PC-9 (cell line): ENCODE results near the gene METTL27. TPM values are rescaled to one million over a fixed set of nuclear protein-coding genes. Genes with fewer than 3 reads are reported as not detected.

Source experiments
- BruUV-seq: library from RNA; stranded (reverse); fragments of 400-500 nt; replicated peaks from 2 replicates; lab custom pipeline; 2021; lab: Mats Ljungman, UMichigan
- CTCF ChIA-PET: fragments of 300-600 bp; sonication (Branson Sonifier 250); formaldehyde crosslinking; loops from one replicate; lab custom pipeline; 2022; ENCODE audit warnings: antibody characterized with exemption; lab: Charles Lee
- POLR2A ChIA-PET: fragments of 300-600 bp; sonication (Branson Sonifier 250); formaldehyde crosslinking; loops from one replicate; lab custom pipeline; 2022; ENCODE audit warnings: antibody characterized with exemption; ENCODE audit not compliant: unreplicated experiment; lab: Charles Lee
- DNase-seq, 2 experiments: peaks; one replicate each; pipeline versions ENCODE4 v3.0.0 to v3.0.0-alpha.2; 2015 to 2022; ENCODE audit warnings: mixed read lengths in 1 of 2
- H2AFZ ChIP-seq: fragments of 200-600 bp; sonication (generic); 2 replicates; pipeline ENCODE4 v1.8.1; 2017; ENCODE audit warnings: antibody characterized with exemption
- H3F3A ChIP-seq: fragments of 200-600 bp; sonication (generic); 2 replicates; pipeline ENCODE4 v1.8.1; 2017; ENCODE audit warnings: antibody characterized with exemption, mild to moderate bottlenecking, low read depth; ENCODE audit not compliant: insufficient read depth
- H3K27ac ChIP-seq: fragments of 200-600 bp; sonication (generic); 2 replicates; pipeline ENCODE4 v1.6.1; 2016; ENCODE audit warnings: mixed run types
- H3K27me3 ChIP-seq: fragments of 200-600 bp; sonication (generic); 2 replicates; pipeline ENCODE4 v1.6.1; 2016; ENCODE audit warnings: low read depth, mixed run types; ENCODE audit not compliant: insufficient read depth
- H3K36me3 ChIP-seq: fragments of 200-600 bp; sonication (generic); 2 replicates; pipeline ENCODE4 v1.6.1; 2016; ENCODE audit warnings: low read depth, mixed run types
- H3K4me1 ChIP-seq: fragments of 200-600 bp; sonication (generic); replicated peaks from 2 replicates; pipeline ENCODE4 v1.6.1; 2016; ENCODE audit warnings: mixed run types; ENCODE audit not compliant: insufficient read depth
- H3K4me2 ChIP-seq: fragments of 200-600 bp; sonication (generic); 2 replicates; pipeline ENCODE4 v1.6.1; 2017; ENCODE audit warnings: mixed run types
- H3K4me3 ChIP-seq: fragments of 200-600 bp; sonication (generic); 2 replicates; pipeline ENCODE4 v1.6.1; 2016; ENCODE audit warnings: mixed run types
- H3K79me2 ChIP-seq: fragments of 200-600 bp; sonication (generic); 2 replicates; pipeline ENCODE4 v1.6.1; 2017; ENCODE audit warnings: low read depth, mixed run types
- H3K9me2 ChIP-seq: fragments of 200-600 bp; sonication (generic); 2 replicates; pipeline ENCODE4 v1.8.1; 2017; ENCODE audit warnings: mild to moderate bottlenecking; ENCODE audit not compliant: insufficient read depth
- H3K9me3 ChIP-seq: fragments of 200-600 bp; sonication (generic); 2 replicates; pipeline ENCODE4 v1.8.1; 2016; ENCODE audit warnings: low read depth; ENCODE audit not compliant: insufficient read depth
- H4K20me1 ChIP-seq: fragments of 200-600 bp; sonication (generic); 2 replicates; pipeline ENCODE4 v1.8.1; 2017; ENCODE audit not compliant: insufficient read depth
- EZH2 ChIP-seq: fragments of 200-600 bp; sonication (generic); IDR thresholded peaks from 2 replicates; pipeline ENCODE4 v1.8.0; 2017; ENCODE audit warnings: antibody characterized with exemption, low read depth
- intact Hi-C: fragments of 100-400 bp; cut with micrococcal nuclease; formaldehyde crosslinking; loops from one replicate; pipeline ENCODE4 v1.10.0; 2022; ENCODE audit not compliant: unreplicated experiment
- total RNA-seq: library from RNA; stranded (reverse); gene quantifications from 2 replicates; pipeline ENCODE4 v1.2.3, GENCODE V29; 2021
- TF ChIP-seq, protein P1 (sequence below): fragments of 200-600 bp; sonication (generic); conservative IDR thresholded peaks from 2 replicates; pipeline ENCODE4 v1.6.1; 2017; ENCODE audit warnings: mixed run types, antibody characterized with exemption, mild to moderate bottlenecking, moderate library complexity

METTL27 gene
- total RNA-seq, 1 experiment from 2014 or later: 23.2 TPM

- TF ChIP-seq EZH2: no peak
- TF ChIP-seq, protein P1, sequence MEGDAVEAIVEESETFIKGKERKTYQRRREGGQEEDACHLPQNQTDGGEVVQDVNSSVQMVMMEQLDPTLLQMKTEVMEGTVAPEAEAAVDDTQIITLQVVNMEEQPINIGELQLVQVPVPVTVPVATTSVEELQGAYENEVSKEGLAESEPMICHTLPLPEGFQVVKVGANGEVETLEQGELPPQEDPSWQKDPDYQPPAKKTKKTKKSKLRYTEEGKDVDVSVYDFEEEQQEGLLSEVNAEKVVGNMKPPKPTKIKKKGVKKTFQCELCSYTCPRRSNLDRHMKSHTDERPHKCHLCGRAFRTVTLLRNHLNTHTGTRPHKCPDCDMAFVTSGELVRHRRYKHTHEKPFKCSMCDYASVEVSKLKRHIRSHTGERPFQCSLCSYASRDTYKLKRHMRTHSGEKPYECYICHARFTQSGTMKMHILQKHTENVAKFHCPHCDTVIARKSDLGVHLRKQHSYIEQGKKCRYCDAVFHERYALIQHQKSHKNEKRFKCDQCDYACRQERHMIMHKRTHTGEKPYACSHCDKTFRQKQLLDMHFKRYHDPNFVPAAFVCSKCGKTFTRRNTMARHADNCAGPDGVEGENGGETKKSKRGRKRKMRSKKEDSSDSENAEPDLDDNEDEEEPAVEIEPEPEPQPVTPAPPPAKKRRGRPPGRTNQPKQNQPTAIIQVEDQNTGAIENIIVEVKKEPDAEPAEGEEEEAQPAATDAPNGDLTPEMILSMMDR: no peak
- Histone ChIP-seq H3K4me2 (no peak overlapping the region), H4K20me1 (peaks cover 9% of the 10 kb centered on the region), H3K9me2 (no peaks in the 10 kb centered on the region), H3K4me3 (no peak overlapping the region), H3K27ac (0 out of 2 replicates have a peak overlapping the region, but pooled peaks have one; percentile 99), H3K36me3 (peaks cover 10% of the 10 kb centered on the region), H3F3A (peaks cover 64% of the 10 kb centered on the region), H3K79me2 (peaks cover 37% of the 10 kb centered on the region), H3K9me3 (no peaks in the 10 kb centered on the region), H3K4me1 (peaks cover 15% of the 10 kb centered on the region), H2AFZ (no peak overlapping the region), H3K27me3 (no peaks in the 10 kb centered on the region)
- intact Hi-C loops: no loop called here
- no TSS peak for BruUV-seq
- POLR2A ChIA-PET: interaction anchor here (0.6 to 3.1 kb wide), 5 partner anchors 8 to 100 kb away, joined by 4 to 63 read pairs (median 41); partner anchors contain the start of gene METTL27
- CTCF ChIA-PET: no interaction called here
- DNase-seq: no peak
Measured at GRCh38 chr7:73834626-73835191, 7.6 kb downstream of the METTL27 start.

DNA sequence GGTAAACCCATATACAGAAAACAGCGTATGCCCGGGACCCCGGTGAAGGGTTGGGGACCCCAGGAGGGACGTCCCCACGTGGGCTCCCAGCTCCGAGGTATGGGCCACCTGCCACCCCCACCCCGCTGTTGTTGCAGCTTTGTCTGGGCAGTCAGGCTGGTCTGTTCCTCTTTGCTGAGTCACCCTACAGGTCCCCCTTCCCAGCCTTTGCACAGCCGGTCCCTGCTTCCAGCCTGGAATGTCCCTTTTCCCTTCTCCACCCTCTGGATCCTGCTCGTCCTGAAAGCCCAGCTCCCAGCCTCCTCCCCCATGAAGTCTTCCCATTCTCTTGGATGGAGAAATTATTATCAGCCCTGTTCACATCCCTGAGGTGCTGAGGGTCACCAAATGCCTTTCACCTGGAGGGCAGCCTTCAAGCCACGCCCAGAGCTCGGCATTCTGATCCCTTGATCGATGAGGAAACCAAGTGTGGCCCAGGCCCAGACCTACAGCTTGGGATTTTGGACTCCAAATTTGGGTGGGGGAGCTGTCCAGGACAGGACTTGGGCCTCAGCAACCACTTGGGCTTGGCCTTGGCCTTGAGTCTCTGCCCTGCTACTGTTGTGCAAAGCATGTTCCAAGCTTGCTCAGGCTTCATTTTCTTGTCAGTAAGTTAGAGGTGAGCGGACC lies 8.9 kb downstream of the METTL27 start:
- Histone ChIP-seq H3K27me3 (no peaks in the 10 kb centered on the region), H3K4me2 (peak overlapping the region; percentile 98), H3K36me3 (peaks cover 10% of the 10 kb centered on the region), H3K9me2 (no peaks in the 10 kb centered on the region), H4K20me1 (peaks cover 9% of the 10 kb centered on the region), H3K9me3 (no peaks in the 10 kb centered on the region), H3F3A (peaks cover 64% of the 10 kb centered on the region), H2AFZ (no peak overlapping the region), H3K4me1 (peaks cover 27% of the 10 kb centered on the region), H3K79me2 (peaks cover 45% of the 10 kb centered on the region), H3K4me3 (peak overlapping the region; percentile 97; the same call in 1 of the 2 replicates), H3K27ac (peak overlapping the region; percentile 99)
- TF ChIP-seq, protein P1: no peak
- no peak for TF ChIP-seq EZH2
- intact Hi-C loops: no loop called here
- ChIA-PET CTCF (interaction anchor here (0.7 to 1.4 kb wide), 4 partner anchors 8 to 221 kb away, joined by 3 to 11 read pairs (median 4); partner anchors contain the start of genes ABHD11 and METTL27), POLR2A (interaction anchor here (0.5 to 3.1 kb wide), 23 partner anchors 9 to 1801 kb away, joined by 3 to 63 read pairs (median 7); partner anchors contain the start of genes ABHD11, CLDN3 and METTL27)
- peak; percentile 80 to 85 for DNase-seq
- BruUV-seq: no TSS peak

- peaks cover 45% of the 10 kb centered on the region for H3K79me2 ChIP-seq
- BruUV-seq: no TSS peak
- peaks cover 31% of the 10 kb centered on the region for H3K4me1 ChIP-seq
- POLR2A ChIA-PET: interaction anchor here (0.6 to 3.1 kb wide), 15 partner anchors 10 to 300 kb away, joined by 4 to 63 read pairs (median 14); partner anchors contain the start of genes ABHD11, CLDN3 and METTL27
- peaks cover 10% of the 10 kb centered on the region for H3K36me3 ChIP-seq
- DNase-seq: no peak
- intact Hi-C loops: no loop called here
- no peak for TF ChIP-seq EZH2
- TF ChIP-seq, protein P1: no peak
- peak overlapping the region; percentile 98 for H3K4me2 ChIP-seq
- H3K9me2 ChIP-seq: no peaks in the 10 kb centered on the region
- peaks cover 65% of the 10 kb centered on the region for H3F3A ChIP-seq
- H2AFZ ChIP-seq: no peak overlapping the region
- H3K4me3 ChIP-seq: peak overlapping the region; percentile 97; the same call in 1 of the 2 replicates
- peaks cover 9% of the 10 kb centered on the region for H4K20me1 ChIP-seq
- H3K27me3 ChIP-seq: no peaks in the 10 kb centered on the region
- no peaks in the 10 kb centered on the region for H3K9me3 ChIP-seq
- CTCF ChIA-PET: interaction anchor here (0.7 to 1.4 kb wide), 4 partner anchors 9 to 94 kb away, joined by 4 to 11 read pairs (median 6); partner anchors contain the start of genes ABHD11 and METTL27
- peak overlapping the region; percentile 99 for H3K27ac ChIP-seq
Measured at GRCh38 chr7:73832806-73833205, 9.5 kb downstream of the METTL27 start.
